ENCODE data around the gene RPS19BP1.

Gene RPS19BP1

GRCh38 chr22:39515266-39516050, 17.1 kb downstream of the RPS19BP1 start:
- H4K20me1 ChIP-seq (ENCODE audit: low read depth, low read length), result no peaks in the 10 kb centered on the region; the same call in 1 of the 2 replicates
- no peaks in the 10 kb centered on the region for H3K9me2 ChIP-seq (replicated peaks; ENCODE audit: insufficient read depth, low read length)
- no peak overlapping the region for H3K4me3 ChIP-seq (ENCODE audit: insufficient read depth, low read length, poor library complexity, severe bottlenecking)
- H3K27ac ChIP-seq (ENCODE audit: low read depth, low read length), result no peak overlapping the region
- TF ChIP-seq EZH2phosphoT487 (conservative IDR thresholded peaks at IDR 0.05; ENCODE audit: low read length) (no peak), CTCF (IDR thresholded peaks at IDR 0.05; ENCODE audit: insufficient read depth, low read length, poor library complexity, severe bottlenecking) (no peak)
- no peak overlapping the region for H3K4me2 ChIP-seq (ENCODE audit: low read depth, low read length, poor library complexity, severe bottlenecking)
- peaks cover 13% of the 10 kb centered on the region; the same call in 1 of the 2 replicates for H3K36me3 ChIP-seq (ENCODE audit: low read length)
- no peak overlapping the region for H2AFZ ChIP-seq (ENCODE audit: low read depth, low read length, severe bottlenecking)
- peaks cover 30% of the 10 kb centered on the region for H3K79me2 ChIP-seq (ENCODE audit: insufficient read depth, low read length)
- H3F3A ChIP-seq (ENCODE audit: insufficient read depth), result peaks cover 25% of the 10 kb centered on the region
- no peak overlapping the region for H3K9ac ChIP-seq (ENCODE audit: low read length)
- no peaks in the 10 kb centered on the region for H3K27me3 ChIP-seq (ENCODE audit: low read length)
- H3K9me3 ChIP-seq (ENCODE audit: insufficient read depth, low read length), result no peaks in the 10 kb centered on the region

- Histone ChIP-seq H3K36me3 (ENCODE audit: low read length) (peaks cover 13% of the 10 kb centered on the region; the same call in 1 of the 2 replicates), H3K27me3 (ENCODE audit: low read length) (no peaks in the 10 kb centered on the region), H3K4me3 (ENCODE audit: insufficient read depth, low read length, poor library complexity, severe bottlenecking) (no peak overlapping the region), H3K9me3 (ENCODE audit: insufficient read depth, low read length) (no peaks in the 10 kb centered on the region), H3K9me2 (replicated peaks; ENCODE audit: insufficient read depth, low read length) (no peaks in the 10 kb centered on the region), H4K20me1 (ENCODE audit: low read depth, low read length) (no peaks in the 10 kb centered on the region; the same call in 1 of the 2 replicates), H3K79me2 (ENCODE audit: insufficient read depth, low read length) (peaks cover 28% of the 10 kb centered on the region), H3K27ac (ENCODE audit: low read depth, low read length) (no peak overlapping the region), H3K4me2 (ENCODE audit: low read depth, low read length, poor library complexity, severe bottlenecking) (no peak overlapping the region), H3F3A (ENCODE audit: insufficient read depth) (peaks cover 24% of the 10 kb centered on the region), H3K9ac (ENCODE audit: low read length) (no peak overlapping the region), H2AFZ (ENCODE audit: low read depth, low read length, severe bottlenecking) (no peak overlapping the region)
- TF ChIP-seq CTCF (IDR thresholded peaks at IDR 0.05; ENCODE audit: insufficient read depth, low read length, poor library complexity, severe bottlenecking) (peak; percentile 72), EZH2phosphoT487 (conservative IDR thresholded peaks at IDR 0.05; ENCODE audit: low read length) (no peak)
These were observed 18.1 kb downstream of the RPS19BP1 start for GRCh38 chr22:39514373-39514973.

GRCh38 chr22:39513791-39514190, 18.8 kb downstream of the RPS19BP1 start:
- no peaks in the 10 kb centered on the region for H3K9me3 ChIP-seq (ENCODE audit: insufficient read depth, low read length)
- no peaks in the 10 kb centered on the region for H3K27me3 ChIP-seq (ENCODE audit: low read length)
- H3K9ac ChIP-seq (ENCODE audit: low read length), result no peak overlapping the region
- peaks cover 13% of the 10 kb centered on the region; the same call in 1 of the 2 replicates for H3K36me3 ChIP-seq (ENCODE audit: low read length)
- no peak overlapping the region for H3K4me2 ChIP-seq (ENCODE audit: low read depth, low read length, poor library complexity, severe bottlenecking)
- no peaks in the 10 kb centered on the region for H3K9me2 ChIP-seq (replicated peaks; ENCODE audit: insufficient read depth, low read length)
- no peaks in the 10 kb centered on the region; the same call in 1 of the 2 replicates for H4K20me1 ChIP-seq (ENCODE audit: low read depth, low read length)
- H3F3A ChIP-seq (ENCODE audit: insufficient read depth), result peaks cover 22% of the 10 kb centered on the region
- H3K4me3 ChIP-seq (ENCODE audit: insufficient read depth, low read length, poor library complexity, severe bottlenecking), result no peak overlapping the region
- H3K27ac ChIP-seq (ENCODE audit: low read depth, low read length), result no peak overlapping the region
- no peak overlapping the region for H2AFZ ChIP-seq (ENCODE audit: low read depth, low read length, severe bottlenecking)
- H3K79me2 ChIP-seq (ENCODE audit: insufficient read depth, low read length), result peaks cover 28% of the 10 kb centered on the region
- TF ChIP-seq EZH2phosphoT487 (conservative IDR thresholded peaks at IDR 0.05; ENCODE audit: low read length), result no peak
- no peak for TF ChIP-seq CTCF (IDR thresholded peaks at IDR 0.05; ENCODE audit: insufficient read depth, low read length, poor library complexity, severe bottlenecking)
